GM19397 (cell line): ENCODE results near the gene ARL16.

ENCODE experiments used
- ATAC-seq: cut with Tn5 transposase; IDR thresholded peaks from one replicate; pipeline ENCODE4 v1.9.1; 2021; ENCODE audit warnings: mild to moderate bottlenecking, moderate library complexity; ENCODE audit not compliant: unreplicated experiment

Gene ARL16

DNA sequence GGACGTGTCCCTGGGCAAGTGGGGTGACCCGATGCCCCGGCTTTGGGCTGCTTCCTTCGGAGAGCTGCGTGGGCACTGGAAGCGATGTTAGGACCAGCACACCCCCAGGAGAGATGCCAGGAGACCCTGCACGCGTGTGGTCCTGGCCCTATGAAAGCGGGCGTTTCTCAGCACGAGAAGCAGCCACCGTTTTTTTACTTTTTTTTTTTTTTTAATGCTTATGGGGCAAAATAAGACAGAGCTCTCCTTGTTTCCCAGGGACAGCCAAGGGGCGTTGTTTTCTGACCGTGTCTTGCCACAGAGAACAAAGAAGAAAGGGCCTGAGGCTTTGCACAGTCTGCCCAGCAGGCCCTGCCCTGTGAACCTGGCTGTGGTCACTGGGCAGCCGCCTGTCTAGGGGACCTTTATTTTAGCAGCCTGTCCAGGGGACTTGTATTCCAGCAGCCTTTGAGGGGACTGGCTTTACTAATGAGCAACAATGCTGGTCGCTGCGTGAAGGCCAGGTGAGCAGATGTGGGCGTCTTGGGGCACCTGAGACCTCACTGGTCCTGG is 29.5 kb upstream of the ARL16 start:
- no peak for ATAC-seq

- peak; percentile 8 for ATAC-seq
Observed at GRCh38 chr17:81712468-81713003, 28.9 kb upstream of the ARL16 start.

- ATAC-seq = peak; percentile 77
Observed at GRCh38 chr17:81711814-81712467, 28.3 kb upstream of the ARL16 start, which contains the start of gene SLC25A10. SLC25A10 (plus strand) TSS chr17:81712284; CDS start chr17:81712427, 143 bp downstream.

- ATAC-seq = no peak
Observed at GRCh38 chr17:81710514-81711308, 27.1 kb upstream of the ARL16 start.

- ATAC-seq = no peak
Observed at GRCh38 chr17:81708739-81709185, 25.2 kb upstream of the ARL16 start.

- ATAC-seq = no peak
Observed at GRCh38 chr17:81707725-81708646, 24.4 kb upstream of the ARL16 start.

DNA sequence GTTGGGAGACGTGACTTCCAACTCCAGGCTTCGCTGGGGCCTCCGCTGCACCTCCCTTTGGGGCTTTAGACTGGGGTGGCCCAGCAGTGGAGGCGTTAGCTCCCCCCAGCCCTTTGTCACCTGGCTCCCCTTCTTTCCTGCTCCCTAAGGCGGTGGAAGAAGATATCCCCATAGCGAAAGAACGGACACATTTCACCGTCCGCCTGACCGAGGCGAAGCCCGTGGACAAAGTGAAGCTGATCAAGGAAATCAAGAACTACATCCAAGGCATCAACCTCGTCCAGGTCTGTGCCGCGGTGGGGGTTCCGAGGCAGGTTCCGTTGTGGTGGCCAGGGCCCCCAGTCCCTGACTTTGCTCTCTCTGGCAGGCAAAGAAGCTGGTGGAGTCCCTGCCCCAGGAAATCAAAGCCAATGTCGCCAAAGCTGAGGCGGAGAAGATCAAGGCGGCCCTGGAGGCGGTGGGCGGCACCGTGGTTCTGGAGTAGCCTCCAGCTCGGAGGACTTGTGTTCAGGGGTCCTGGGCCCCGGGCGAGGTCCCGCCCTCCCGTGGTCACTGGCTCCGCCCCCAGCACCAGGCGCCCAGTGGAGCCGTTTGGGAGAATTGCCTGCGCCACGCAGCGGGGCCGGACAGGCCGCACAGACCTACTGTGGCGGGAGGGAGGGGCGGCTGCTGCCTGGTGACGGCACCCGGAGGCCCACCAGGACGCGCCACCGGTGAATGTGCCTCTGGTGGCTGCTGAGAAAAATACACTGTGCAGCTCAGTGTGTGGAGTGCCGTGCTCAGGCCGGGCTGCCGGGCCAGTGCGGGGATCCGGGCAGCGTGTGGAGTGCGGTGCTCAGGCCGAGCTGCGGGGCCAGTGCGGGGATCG is 23.4 kb upstream of the ARL16 start:
- no peak for ATAC-seq

DNA sequence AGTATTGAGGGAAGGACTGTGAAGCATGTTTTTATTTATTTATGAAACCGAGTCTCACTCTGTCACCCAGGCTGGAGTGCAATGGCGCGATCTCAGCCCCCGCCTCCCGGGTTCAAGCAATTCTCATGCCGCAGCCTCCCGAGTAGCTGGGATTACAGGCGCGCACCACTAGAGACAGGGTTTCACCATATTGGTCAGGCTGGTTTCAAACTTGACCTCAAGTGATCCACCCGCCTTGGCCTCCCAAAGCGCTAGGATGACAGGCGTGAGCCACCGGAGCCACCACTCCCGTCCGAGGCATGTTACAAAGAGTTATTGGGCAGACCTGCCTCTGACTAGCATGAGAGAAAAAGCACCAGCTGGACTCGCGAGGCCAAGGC is 22.6 kb upstream of the ARL16 start:
- no peak for ATAC-seq

- no peak for ATAC-seq
Observed at GRCh38 chr17:81705518-81706231, 22.1 kb upstream of the ARL16 start.

DNA sequence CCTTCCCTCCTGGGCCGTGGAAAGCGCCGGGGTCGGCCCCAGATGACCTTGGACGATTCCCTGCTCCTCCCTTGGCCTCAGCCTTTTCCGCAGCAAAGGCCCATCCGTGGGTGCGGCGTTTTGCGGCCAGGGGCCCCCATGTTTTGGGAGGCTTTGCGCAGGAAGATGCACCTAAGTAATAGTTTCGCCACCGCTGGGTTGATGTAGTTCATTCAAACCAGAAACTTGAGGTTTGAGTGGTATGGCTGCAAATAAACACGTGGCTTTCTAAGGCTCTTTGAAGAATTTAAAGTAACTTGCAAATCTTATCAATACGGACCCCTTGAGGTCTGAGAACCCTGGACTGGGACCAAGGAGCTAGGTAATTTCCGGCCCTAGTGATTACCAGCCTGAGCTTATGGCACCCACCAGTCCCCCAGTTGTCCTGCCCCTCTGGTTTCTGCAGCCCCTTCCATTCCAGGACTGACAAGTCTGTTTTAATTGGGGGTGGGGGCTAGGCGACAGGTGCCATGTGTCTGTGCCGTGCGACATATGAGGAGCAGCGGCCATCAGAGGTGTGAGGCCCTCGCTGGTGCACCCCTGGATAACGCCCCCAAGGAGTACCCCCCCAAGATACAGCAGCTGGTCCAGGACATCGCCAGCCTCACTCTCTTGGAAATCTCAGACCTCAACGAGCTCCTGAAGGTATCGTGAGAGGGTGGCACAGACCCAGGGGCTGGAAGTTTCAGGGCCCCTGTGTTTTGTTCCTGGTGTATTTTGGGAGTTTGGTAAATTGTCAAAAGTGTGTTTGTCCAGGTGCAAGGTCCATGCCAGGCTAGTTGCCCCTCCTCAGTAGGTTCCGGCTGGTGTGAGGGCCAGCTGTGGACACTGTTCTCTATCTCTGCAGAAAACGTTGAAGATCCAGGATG is 20.4 kb upstream of the ARL16 start:
- ATAC-seq = peak; percentile 17

DNA sequence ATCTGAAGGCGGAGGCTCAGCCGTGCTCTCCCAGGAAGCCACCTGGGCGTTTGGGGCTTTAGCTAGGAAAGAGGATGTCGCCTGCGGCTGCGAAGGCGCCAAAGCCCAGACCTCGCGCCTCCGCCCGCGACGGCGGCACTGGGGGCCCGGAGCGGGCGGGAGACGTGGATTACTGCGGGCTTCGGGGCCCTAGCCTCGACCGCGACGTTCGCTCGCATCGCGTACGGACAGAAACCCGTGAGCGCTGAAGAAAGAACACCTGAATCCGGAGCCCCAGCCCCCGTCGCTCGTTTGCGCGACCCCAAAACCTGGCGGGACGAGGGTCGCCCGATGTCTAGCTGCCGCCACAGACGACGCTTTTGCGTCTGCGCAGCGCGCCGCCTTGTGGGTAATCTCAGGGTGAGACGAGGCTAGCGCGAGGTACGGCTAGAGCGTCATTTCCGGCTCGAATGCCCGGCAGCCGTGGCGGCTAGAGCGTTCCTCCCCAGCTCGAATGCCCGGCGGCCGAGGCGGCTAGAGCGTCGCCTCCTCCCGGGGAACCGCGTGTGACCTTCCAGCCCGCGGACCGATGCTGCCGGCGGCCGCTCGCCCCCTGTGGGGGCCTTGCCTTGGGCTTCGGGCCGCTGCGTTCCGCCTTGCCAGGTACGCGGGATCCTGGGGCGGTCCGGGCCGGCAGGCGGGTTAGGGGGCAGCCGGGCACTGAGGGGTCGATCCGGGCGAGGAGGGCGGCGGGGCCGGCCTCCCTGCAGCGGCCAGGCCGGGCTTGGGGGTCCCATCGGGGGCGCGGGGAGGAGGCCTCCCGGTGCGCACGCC is 19.5 kb upstream of the ARL16 start, which contains the start of gene MRPL12:
Gene MRPL12, plus strand, starts transcription at position 434 of the 813 bp plus-strand sequence. Its CDS starts 135 bp downstream, at position 569.
- peak; percentile 81 for ATAC-seq

DNA sequence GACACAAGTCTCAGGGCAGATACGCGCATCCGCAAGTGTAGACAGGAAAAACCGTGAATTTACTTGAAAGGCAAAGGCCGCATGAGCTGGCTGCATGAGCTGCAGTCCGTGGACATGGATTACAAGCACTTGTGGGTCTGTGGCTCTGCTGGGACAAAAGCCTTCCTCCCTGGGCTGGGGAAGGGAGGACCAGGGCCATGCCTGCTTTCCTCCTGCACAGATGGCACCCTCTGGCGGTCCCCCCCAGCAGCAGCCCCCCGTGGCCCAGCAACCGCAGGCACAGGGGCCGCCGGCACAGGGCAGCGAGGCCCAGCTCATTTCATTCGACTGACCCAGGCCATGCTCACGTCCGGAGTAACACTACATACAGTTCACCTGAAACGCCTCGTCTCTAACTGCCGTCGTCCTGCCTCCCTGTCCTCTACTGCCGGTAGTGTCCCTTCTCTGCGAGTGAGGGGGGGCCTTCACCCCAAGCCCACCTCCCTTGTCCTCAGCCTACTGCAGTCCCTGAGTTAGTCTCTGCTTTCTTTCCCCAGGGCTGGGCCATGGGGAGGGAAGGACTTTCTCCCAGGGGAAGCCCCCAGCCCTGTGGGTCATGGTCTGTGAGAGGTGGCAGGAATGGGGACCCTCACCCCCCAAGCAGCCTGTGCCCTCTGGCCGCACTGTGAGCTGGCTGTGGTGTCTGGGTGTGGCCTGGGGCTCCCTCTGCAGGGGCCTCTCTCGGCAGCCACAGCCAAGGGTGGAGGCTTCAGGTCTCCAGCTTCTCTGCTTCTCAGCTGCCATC is 17.9 kb upstream of the ARL16 start:
- no peak for ATAC-seq

DNA sequence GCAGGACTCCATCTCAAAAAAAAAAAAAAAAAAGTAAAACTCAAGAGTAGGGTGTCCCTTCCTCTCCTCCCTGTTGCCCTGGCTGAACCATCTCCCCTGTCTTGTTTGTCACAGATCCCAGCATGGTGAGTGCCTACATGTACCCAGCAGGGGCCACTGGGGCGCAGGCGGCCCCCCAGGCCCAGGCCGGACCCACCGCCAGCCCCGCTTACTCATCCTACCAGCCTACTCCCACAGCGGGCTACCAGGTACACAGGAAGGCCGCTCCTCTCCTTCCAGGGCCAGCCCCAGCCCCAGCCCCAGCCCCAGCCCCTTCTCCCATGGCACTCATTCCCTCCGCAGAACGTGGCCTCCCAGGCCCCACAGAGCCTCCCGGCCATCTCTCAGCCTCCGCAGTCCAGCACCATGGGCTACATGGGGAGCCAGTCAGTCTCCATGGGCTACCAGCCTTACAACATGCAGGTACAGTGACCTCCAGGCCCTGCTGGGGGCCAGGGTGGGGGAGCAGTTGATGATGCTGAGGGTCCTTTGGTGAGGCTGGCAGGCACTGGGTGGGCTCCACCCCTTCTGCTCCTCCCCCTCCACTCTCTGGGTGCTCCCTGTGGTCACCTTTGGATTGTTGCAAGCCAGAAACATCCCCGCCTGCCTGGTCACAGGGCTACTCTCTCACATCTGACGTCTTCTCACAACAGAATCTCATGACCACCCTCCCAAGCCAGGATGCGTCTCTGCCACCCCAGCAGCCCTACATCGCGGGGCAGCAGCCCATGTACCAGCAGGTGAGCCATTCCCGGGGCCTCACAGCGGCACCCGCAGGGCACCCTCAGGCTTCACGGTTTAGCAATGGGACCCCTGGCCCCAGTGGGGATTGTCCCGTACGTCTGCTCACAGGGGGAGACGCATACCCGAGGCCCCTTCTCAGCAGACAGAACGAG is 17.0 kb upstream of the ARL16 start:
- ATAC-seq = no peak

GRCh38 chr17:81697261-81698044 is 13.9 kb upstream of the ARL16 start:
- ATAC-seq = no peak
